ENCODE data around the gene MAP3K20. TPM values are rescaled to one million over a fixed set of nuclear protein-coding genes. Genes with fewer than 3 reads are reported as not detected.

The MAP3K20 gene
- total RNA-seq, 2 donors from 2014 or later: 141 to 223 TPM

DNA sequence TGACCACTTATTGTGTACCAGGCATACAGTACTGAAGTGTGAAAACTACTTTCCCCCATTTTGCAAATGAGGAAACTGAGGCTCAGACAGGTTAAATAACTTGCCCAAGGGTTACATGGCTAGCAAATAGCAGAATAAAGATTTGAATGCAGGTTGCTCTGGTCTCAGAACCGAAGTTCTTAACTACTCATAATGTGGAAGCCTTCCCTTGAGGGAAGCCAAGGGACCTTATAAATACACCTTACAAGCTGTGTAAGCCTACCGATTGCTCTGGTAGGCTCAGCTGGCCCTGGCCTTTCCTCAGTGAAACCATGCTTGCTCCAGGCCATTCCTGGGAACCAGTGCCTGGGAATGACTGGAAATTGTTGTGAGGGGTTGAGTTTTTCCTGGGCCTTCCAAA, 164.4 kb downstream of the MAP3K20 start:
- H3K4me1 ChIP-seq: no peaks in the 10 kb centered on the region
- no peak overlapping the region for H3K27ac ChIP-seq
- TF ChIP-seq, protein P1, sequence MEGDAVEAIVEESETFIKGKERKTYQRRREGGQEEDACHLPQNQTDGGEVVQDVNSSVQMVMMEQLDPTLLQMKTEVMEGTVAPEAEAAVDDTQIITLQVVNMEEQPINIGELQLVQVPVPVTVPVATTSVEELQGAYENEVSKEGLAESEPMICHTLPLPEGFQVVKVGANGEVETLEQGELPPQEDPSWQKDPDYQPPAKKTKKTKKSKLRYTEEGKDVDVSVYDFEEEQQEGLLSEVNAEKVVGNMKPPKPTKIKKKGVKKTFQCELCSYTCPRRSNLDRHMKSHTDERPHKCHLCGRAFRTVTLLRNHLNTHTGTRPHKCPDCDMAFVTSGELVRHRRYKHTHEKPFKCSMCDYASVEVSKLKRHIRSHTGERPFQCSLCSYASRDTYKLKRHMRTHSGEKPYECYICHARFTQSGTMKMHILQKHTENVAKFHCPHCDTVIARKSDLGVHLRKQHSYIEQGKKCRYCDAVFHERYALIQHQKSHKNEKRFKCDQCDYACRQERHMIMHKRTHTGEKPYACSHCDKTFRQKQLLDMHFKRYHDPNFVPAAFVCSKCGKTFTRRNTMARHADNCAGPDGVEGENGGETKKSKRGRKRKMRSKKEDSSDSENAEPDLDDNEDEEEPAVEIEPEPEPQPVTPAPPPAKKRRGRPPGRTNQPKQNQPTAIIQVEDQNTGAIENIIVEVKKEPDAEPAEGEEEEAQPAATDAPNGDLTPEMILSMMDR (IDR thresholded peaks at IDR 0.05): no peak
- no peak for DNase-seq (ENCODE audit: low spot score)
- H3K27me3 ChIP-seq: no peaks in the 10 kb centered on the region
- H3K9me3 ChIP-seq: no peaks in the 10 kb centered on the region
- H3K36me3 ChIP-seq: peaks cover 6% of the 10 kb centered on the region
- H3K4me3 ChIP-seq: no peak overlapping the region

- Histone ChIP-seq H3K4me1 (no peaks in the 10 kb centered on the region), H3K27me3 (no peaks in the 10 kb centered on the region), H3K36me3 (peaks cover 6% of the 10 kb centered on the region), H3K9me3 (no peaks in the 10 kb centered on the region), H3K4me3 (no peak overlapping the region), H3K27ac (no peak overlapping the region)
- no peak for DNase-seq (ENCODE audit: low spot score)
- TF ChIP-seq, protein P1 (IDR thresholded peaks at IDR 0.05): no peak
Measured at GRCh38 chr2:173241643-173242042, 166.0 kb downstream of the MAP3K20 start.

DNA sequence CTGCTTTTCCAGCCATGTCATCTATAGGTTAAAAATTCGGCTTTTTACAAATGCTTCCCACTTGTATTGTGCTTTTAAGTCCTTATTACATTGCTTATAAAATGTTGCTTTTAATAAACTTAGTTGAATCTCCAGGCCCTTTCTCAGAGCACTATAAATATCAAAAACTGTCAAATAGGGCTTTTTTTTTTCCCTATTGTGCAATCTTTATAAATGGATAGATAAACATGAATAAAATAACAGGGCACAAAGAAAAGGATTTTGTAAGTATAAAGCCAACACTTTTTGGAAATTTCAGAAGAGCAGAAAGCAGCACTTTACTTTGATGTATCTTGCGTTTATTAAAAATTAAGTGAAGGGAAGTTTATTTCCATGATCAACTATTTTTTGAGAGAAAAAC, 171.5 kb downstream of the MAP3K20 start:
- TF ChIP-seq, protein P1 (IDR thresholded peaks at IDR 0.05): no peak
- no peaks in the 10 kb centered on the region for H3K9me3 ChIP-seq
- H3K36me3 ChIP-seq: no peaks in the 10 kb centered on the region
- no peaks in the 10 kb centered on the region for H3K4me1 ChIP-seq
- H3K27ac ChIP-seq: no peak overlapping the region
- H3K4me3 ChIP-seq: no peak overlapping the region
- no peaks in the 10 kb centered on the region for H3K27me3 ChIP-seq
- no peak for DNase-seq (ENCODE audit: low spot score)

DNA sequence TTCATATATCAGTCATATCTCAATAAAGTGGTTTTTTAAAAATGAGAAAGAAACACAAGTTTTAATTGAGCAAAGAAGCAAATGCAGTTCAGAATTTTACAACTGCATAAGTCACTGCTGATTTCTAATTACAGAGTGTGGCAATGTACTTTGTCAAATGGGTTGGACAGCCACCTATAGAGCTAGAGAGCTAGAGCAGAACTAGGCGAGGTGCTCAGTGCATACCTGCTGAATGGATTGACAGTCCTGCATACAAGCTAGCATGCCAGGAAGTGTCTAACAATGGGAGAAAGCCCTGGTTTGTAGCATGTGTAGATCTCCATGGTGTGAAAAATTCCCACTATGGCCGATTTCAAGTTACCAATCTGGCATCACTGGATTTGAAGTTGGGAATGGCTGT, 172.7 kb downstream of the MAP3K20 start:
- no peak for DNase-seq (ENCODE audit: low spot score)
- Histone ChIP-seq H3K27me3 (no peaks in the 10 kb centered on the region), H3K4me3 (no peak overlapping the region), H3K9me3 (no peaks in the 10 kb centered on the region), H3K4me1 (no peaks in the 10 kb centered on the region), H3K27ac (no peak overlapping the region), H3K36me3 (no peaks in the 10 kb centered on the region)
- TF ChIP-seq, protein P1 (IDR thresholded peaks at IDR 0.05): no peak

DNA sequence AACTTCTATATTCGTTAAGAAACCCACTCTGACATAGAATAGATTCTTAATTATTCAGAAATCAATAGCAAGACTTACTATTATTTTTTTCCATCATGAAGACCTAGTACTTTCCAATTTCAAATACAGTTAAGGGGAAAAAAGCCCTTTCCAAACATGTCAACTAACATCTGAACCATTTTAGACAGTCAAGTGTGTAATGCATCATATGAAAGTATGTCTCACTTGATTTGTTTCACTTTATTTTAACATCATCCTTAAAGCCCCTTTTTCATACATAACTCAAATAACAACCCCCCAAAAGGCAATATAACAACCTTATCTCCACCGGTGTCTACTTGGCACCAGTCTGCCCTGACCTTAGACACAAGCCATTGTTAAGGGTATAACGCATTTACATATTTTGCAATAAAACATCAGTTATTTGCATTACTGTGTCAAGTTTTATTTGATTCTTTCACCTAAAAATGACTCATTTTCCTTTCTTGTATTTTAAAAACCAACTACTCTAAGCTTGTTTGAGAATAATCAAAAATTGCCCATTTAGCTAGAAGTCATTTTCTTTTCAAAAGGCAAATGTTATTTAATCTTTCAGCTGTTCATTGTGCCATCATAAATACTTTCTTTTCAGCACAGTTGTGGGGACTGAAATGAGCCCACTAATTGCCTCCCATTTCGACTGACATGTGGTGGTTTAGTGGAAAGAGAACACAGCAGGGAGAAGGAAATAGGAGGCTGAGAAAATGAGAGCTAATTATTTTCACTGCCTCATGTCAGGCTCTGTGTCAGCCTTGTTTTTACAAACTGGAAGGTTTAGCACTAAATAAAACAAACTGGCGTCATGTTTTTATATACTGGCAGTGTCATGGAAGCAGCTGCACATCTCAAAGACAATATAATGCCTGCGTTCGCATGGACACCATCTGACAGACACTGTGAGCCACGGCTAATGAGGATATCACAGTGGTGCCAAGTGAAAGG, 174.3 kb downstream of the MAP3K20 start:
- no peaks in the 10 kb centered on the region for H3K4me1 ChIP-seq
- no peak for DNase-seq (ENCODE audit: low spot score)
- H3K36me3 ChIP-seq: no peaks in the 10 kb centered on the region
- H3K27ac ChIP-seq: no peak overlapping the region
- no peaks in the 10 kb centered on the region for H3K9me3 ChIP-seq
- no peaks in the 10 kb centered on the region for H3K27me3 ChIP-seq
- TF ChIP-seq, protein P1 (IDR thresholded peaks at IDR 0.05): no peak
- no peak overlapping the region for H3K4me3 ChIP-seq

Measured in right atrium auricular region (tissue), 2 donors.